ENCODE data around the gene KLHDC9.

DNA sequence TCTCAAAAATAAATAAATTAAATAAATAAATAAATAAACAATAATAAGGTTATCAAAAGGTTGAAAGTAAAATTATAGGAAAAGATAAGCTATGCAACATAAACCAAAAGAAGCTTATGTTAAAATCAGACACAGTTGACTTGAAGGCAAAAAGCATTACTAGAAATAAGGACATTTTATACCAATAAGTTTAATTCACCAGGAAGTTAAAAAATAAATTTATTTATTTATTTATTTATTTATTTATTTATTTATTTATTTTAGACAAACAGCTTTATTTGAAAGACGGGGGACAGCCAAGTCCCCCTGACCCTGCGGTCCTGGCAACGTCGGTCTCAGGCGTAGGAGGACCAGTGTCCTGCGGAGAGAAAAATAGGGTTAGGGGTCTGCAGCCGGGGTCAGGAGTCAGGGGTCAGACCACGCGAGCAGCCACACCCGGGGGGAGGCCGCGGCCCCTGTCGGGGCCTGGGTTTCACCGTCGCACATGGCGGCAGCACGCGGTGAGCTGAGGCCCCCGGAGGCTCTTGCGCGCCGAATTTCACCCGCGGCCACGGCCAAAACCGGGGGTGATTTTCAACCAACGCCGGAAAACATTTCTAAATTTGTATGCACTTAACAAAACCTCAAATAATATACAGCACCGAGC lies 42.7 kb downstream of the KLHDC9 start:
- TF ChIP-seq, protein P1, sequence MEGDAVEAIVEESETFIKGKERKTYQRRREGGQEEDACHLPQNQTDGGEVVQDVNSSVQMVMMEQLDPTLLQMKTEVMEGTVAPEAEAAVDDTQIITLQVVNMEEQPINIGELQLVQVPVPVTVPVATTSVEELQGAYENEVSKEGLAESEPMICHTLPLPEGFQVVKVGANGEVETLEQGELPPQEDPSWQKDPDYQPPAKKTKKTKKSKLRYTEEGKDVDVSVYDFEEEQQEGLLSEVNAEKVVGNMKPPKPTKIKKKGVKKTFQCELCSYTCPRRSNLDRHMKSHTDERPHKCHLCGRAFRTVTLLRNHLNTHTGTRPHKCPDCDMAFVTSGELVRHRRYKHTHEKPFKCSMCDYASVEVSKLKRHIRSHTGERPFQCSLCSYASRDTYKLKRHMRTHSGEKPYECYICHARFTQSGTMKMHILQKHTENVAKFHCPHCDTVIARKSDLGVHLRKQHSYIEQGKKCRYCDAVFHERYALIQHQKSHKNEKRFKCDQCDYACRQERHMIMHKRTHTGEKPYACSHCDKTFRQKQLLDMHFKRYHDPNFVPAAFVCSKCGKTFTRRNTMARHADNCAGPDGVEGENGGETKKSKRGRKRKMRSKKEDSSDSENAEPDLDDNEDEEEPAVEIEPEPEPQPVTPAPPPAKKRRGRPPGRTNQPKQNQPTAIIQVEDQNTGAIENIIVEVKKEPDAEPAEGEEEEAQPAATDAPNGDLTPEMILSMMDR (IDR thresholded peaks at IDR 0.05) = no peak
- no peak for TF ChIP-seq POLR2A (IDR thresholded peaks at IDR 0.05)

All from tibial nerve (tissue), 3 donors.